IMR-90 (cell line): Measurements from ENCODE around the gene MINDY3. TPM values are rescaled to one million over a fixed set of nuclear protein-coding genes. Genes with fewer than 3 reads are reported as not detected.

Experiments
- ATAC-seq: fragments of 200-7000 bp; cut with Tn5 transposase; 2 replicates; pipeline ENCODE4 v1.9.1; 2020; ENCODE audit warnings: low read depth, mild to moderate bottlenecking, moderate library complexity
- BruUV-seq: library from RNA; stranded (reverse); fragments of 400-500 nt; replicated peaks from 2 replicates; lab custom pipeline; 2021; lab: Mats Ljungman, UMichigan
- CTCF ChIA-PET: fragments of 300-600 bp; formaldehyde crosslinking; extraction: SDS; loops from one replicate; lab custom pipeline; 2021; ENCODE audit warnings: antibody characterized with exemption; lab: Yijun Ruan, JAX
- POLR2A ChIA-PET: fragments of 300-600 bp; sonication (Branson Sonifier 250); formaldehyde crosslinking; loops from one replicate; lab custom pipeline; 2022; ENCODE audit warnings: antibody characterized with exemption; ENCODE audit not compliant: unreplicated experiment; lab: Charles Lee
- DNase-seq: peaks from one replicate; pipeline ENCODE4 v3.0.0; 2013
- H2AFZ ChIP-seq: replicated peaks from 2 replicates; pipeline ENCODE3; 2013; ENCODE audit warnings: low read length, mild to moderate bottlenecking; ENCODE audit not compliant: poor library complexity
- H2AK5ac ChIP-seq: 2 replicates; pipeline ENCODE4 v1.6.1; 2013; ENCODE audit warnings: low read depth, low read length, inconsistent platforms
- H2AK9ac ChIP-seq: replicated peaks from 2 replicates; pipeline ENCODE3; 2013; ENCODE audit warnings: mild to moderate bottlenecking, low read depth, low read length, moderate library complexity; ENCODE audit not compliant: poor library complexity
- H2BK120ac ChIP-seq: 2 replicates; pipeline ENCODE4 v1.6.1; 2013; ENCODE audit warnings: low read depth, low read length, inconsistent platforms
- H2BK15ac ChIP-seq: 3 replicates; pipeline ENCODE4 v1.6.1; 2013; ENCODE audit warnings: low read depth, low read length, inconsistent platforms
- H2BK20ac ChIP-seq: 2 replicates; pipeline ENCODE4 v1.6.1; 2013; ENCODE audit warnings: low read depth, mild to moderate bottlenecking, inconsistent platforms, low read length, moderate library complexity
- H2BK5ac ChIP-seq: 2 replicates; pipeline ENCODE4 v1.6.1; 2013; ENCODE audit warnings: mild to moderate bottlenecking, low read depth, low read length, inconsistent platforms; ENCODE audit not compliant: poor library complexity, severe bottlenecking
- H3K14ac ChIP-seq: replicated peaks from 2 replicates; pipeline ENCODE4 v1.6.1; 2013; ENCODE audit warnings: low read depth, low read length, inconsistent platforms
- H3K18ac ChIP-seq: 2 replicates; pipeline ENCODE4 v1.6.1; 2013; ENCODE audit warnings: low read depth, low read length, control low read depth
- H3K23ac ChIP-seq: 2 replicates; pipeline ENCODE4 v1.6.1; 2013; ENCODE audit warnings: low read depth, low read length, inconsistent platforms
- H3K27ac ChIP-seq: 2 replicates; pipeline ENCODE4 v1.5.1; 2013; ENCODE audit warnings: mild to moderate bottlenecking, control low read depth, low read length; ENCODE audit not compliant: insufficient read depth
- H3K27me3 ChIP-seq: 2 replicates; pipeline ENCODE4 v1.6.1; 2013; ENCODE audit warnings: low read length; ENCODE audit not compliant: control insufficient read depth, insufficient read depth
- H3K36me3 ChIP-seq: 2 replicates; pipeline ENCODE4 v1.6.1; 2013; ENCODE audit warnings: low read length, mixed read lengths; ENCODE audit not compliant: control insufficient read depth, insufficient read depth
- H3K4ac ChIP-seq: 2 replicates; pipeline ENCODE4 v1.6.1; 2013; ENCODE audit warnings: low read depth, low read length, inconsistent platforms
- H3K4me1 ChIP-seq: 2 replicates; pipeline ENCODE4 v1.6.1; 2013; ENCODE audit warnings: low read length, mixed read lengths; ENCODE audit not compliant: control insufficient read depth, insufficient read depth
- H3K4me2 ChIP-seq: 2 replicates; pipeline ENCODE4 v1.6.1; 2013; ENCODE audit warnings: low read depth, mild to moderate bottlenecking, control low read depth, low read length, moderate library complexity
- H3K4me3 ChIP-seq: 2 replicates; pipeline ENCODE4 v1.5.1; 2013; ENCODE audit warnings: low read depth, mild to moderate bottlenecking, control low read depth, low read length, moderate library complexity; ENCODE audit not compliant: insufficient read depth
- H3K56ac ChIP-seq: 2 replicates; pipeline ENCODE4 v1.6.1; 2013; ENCODE audit warnings: low read length, inconsistent platforms; ENCODE audit not compliant: insufficient read depth; ENCODE audit errors: extremely low read depth
- H3K79me1 ChIP-seq, 2 experiments: 2 replicates each; pipeline ENCODE4 v1.6.1; 2013; ENCODE audit warnings: low read length in 2 of 2, inconsistent platforms in 1 of 2, low read depth in 1 of 2
- H3K9ac ChIP-seq: 2 replicates; pipeline ENCODE4 v1.6.1; 2013; ENCODE audit warnings: low read depth, low read length, control low read depth
- H3K9me1 ChIP-seq: 2 replicates; pipeline ENCODE4 v1.6.1; 2013; ENCODE audit warnings: low read length, inconsistent platforms; ENCODE audit not compliant: insufficient read depth
- H3K9me3 ChIP-seq: 2 replicates; pipeline ENCODE4 v1.6.1; 2013; ENCODE audit warnings: low read length; ENCODE audit not compliant: control insufficient read depth, insufficient read depth
- H4K20me1 ChIP-seq: 2 replicates; pipeline ENCODE4 v1.6.1; 2013; ENCODE audit warnings: low read length, inconsistent platforms; ENCODE audit not compliant: insufficient read depth
- H4K5ac ChIP-seq: 2 replicates; pipeline ENCODE4 v1.6.1; 2013; ENCODE audit warnings: mild to moderate bottlenecking, low read depth, low read length, control low read depth
- H4K8ac ChIP-seq, 2 experiments: 2 replicates each; pipeline ENCODE4 v1.6.1; 2013; ENCODE audit warnings: low read depth in 2 of 2, low read length in 2 of 2, control low read depth in 1 of 2, inconsistent platforms in 1 of 2
- H4K91ac ChIP-seq: 2 replicates; pipeline ENCODE4 v1.6.1; 2013; ENCODE audit warnings: low read depth, low read length, inconsistent platforms; ENCODE audit not compliant: insufficient read depth
- BHLHE40 ChIP-seq: fragments of 150-350 bp; IDR thresholded peaks from 2 replicates; pipeline ENCODE4 v1.6.1; 2016; ENCODE audit warnings: mild to moderate bottlenecking, low read depth, low read length
- CEBPB ChIP-seq: IDR thresholded peaks from 2 replicates; pipeline ENCODE4 v1.6.1; 2012; ENCODE audit warnings: low read depth, low read length, improper control_type of control experiment
- FOS ChIP-seq: fragments of 150-350 bp; IDR thresholded peaks from 2 replicates; pipeline ENCODE4 v1.6.1; 2016; ENCODE audit warnings: low read depth, low read length
- MAFK ChIP-seq: IDR thresholded peaks from 2 replicates; pipeline ENCODE4 v1.6.1; 2012; ENCODE audit warnings: low read depth, low read length, improper control_type of control experiment
- MAZ ChIP-seq: IDR thresholded peaks from 2 replicates; pipeline ENCODE4 v1.6.1; 2012; ENCODE audit warnings: low read depth, mild to moderate bottlenecking, low read length, improper control_type of control experiment, moderate library complexity, borderline replicate concordance
- MXI1 ChIP-seq: IDR thresholded peaks from 2 replicates; pipeline ENCODE4 v1.6.1; 2012; ENCODE audit warnings: low read depth, mild to moderate bottlenecking, low read length, moderate library complexity, borderline replicate concordance
- NFE2L2 ChIP-seq: fragments of 150-350 bp; IDR thresholded peaks from 2 replicates; pipeline ENCODE4 v1.6.1; 2016; ENCODE audit warnings: low read depth, mild to moderate bottlenecking, low read length
- POLR2A ChIP-seq: IDR thresholded peaks from 2 replicates; pipeline ENCODE4 v1.6.1; 2012; ENCODE audit warnings: mild to moderate bottlenecking, low read depth, low read length
- RAD21 ChIP-seq: IDR thresholded peaks from 2 replicates; pipeline ENCODE4 v1.6.1; 2012; ENCODE audit warnings: low read length, improper control_type of control experiment
- RCOR1 ChIP-seq: IDR thresholded peaks from 2 replicates; pipeline ENCODE4 v1.6.1; 2012; ENCODE audit warnings: mild to moderate bottlenecking, low read length, improper control_type of control experiment; ENCODE audit not compliant: insufficient replicate concordance
- RFX5 ChIP-seq: IDR thresholded peaks from 2 replicates; pipeline ENCODE4 v1.8.0; 2012; ENCODE audit warnings: low read depth, mild to moderate bottlenecking, low read length, moderate library complexity
- SMC3 ChIP-seq: fragments of 150-350 bp; IDR thresholded peaks from 2 replicates; pipeline ENCODE4 v1.6.1; 2016; ENCODE audit warnings: low read depth, mild to moderate bottlenecking, antibody characterized with exemption, low read length, moderate library complexity
- WGBS, 2 experiments: methylation state at CpG; one replicate each; pipeline versions ENCODE4 v1.1.5 to v1.1.7; 2013; ENCODE audit warnings: missing lambda C conversion rate in 2 of 2; ENCODE audit not compliant: insufficient read length in 1 of 2; ENCODE audit errors: extremely low coverage in 2 of 2; 5-methylcytosine and 5-hydroxymethylcytosine counted together
- dilution Hi-C: fragments of 300-500 bp; cut with HindIII; formaldehyde crosslinking; loops from one replicate; pipeline ENCODE4 v1.14.3; 2018; ENCODE audit warnings: low sequenced_read_pairs; ENCODE audit not compliant: unreplicated experiment
- in situ Hi-C: fragments of 300-500 bp; cut with MboI; formaldehyde crosslinking; loops from 3 replicates; pipeline ENCODE4 v1.14.3; 2019; ENCODE audit warnings: low sequenced_read_pairs, inconsistent platforms, mixed read lengths
- intact Hi-C: fragments of 100-400 bp; cut with micrococcal nuclease; formaldehyde crosslinking; loops from 2 replicates; pipeline ENCODE4 v1.10.0; 2022
- polyA plus RNA-seq, 3 experiments: library from polyadenylated mRNA; depleted of rRNA; stranded (reverse); fragments of >200 nt; gene quantifications; 2 replicates each; pipeline ENCODE4 v1.2.3, GENCODE V29; 2012; ENCODE audit warnings: low replicate concordance in 1 of 3
- total RNA-seq: library from RNA; depleted of rRNA; stranded (reverse); fragments of >200 nt; gene quantifications from 2 replicates; pipeline ENCODE4 v1.2.3, GENCODE V29; 2012
- TF ChIP-seq, protein P1 (sequence below): fragments of 150-350 bp; IDR thresholded peaks from 2 replicates; pipeline ENCODE4 v1.6.1; 2017; ENCODE audit warnings: mild to moderate bottlenecking, antibody characterized with exemption, low read length, low read depth
- TF ChIP-seq, protein P2 (sequence below): fragments of 150-350 bp; IDR thresholded peaks from 2 replicates; pipeline ENCODE4 v1.6.1; 2016; ENCODE audit warnings: low read depth, mild to moderate bottlenecking, low read length, moderate library complexity, borderline replicate concordance
- TF ChIP-seq, protein P3 (sequence below): conservative IDR thresholded peaks from 2 replicates; pipeline ENCODE4 v1.5.1; 2012; ENCODE audit warnings: mild to moderate bottlenecking, low read depth, low read length, improper control_type of control experiment

Gene MINDY3
- total and polyA plus RNA-seq, 2 of the 4 experiments (the other 2 are of a cell fraction) = 13.9 to 14.5 TPM

DNA sequence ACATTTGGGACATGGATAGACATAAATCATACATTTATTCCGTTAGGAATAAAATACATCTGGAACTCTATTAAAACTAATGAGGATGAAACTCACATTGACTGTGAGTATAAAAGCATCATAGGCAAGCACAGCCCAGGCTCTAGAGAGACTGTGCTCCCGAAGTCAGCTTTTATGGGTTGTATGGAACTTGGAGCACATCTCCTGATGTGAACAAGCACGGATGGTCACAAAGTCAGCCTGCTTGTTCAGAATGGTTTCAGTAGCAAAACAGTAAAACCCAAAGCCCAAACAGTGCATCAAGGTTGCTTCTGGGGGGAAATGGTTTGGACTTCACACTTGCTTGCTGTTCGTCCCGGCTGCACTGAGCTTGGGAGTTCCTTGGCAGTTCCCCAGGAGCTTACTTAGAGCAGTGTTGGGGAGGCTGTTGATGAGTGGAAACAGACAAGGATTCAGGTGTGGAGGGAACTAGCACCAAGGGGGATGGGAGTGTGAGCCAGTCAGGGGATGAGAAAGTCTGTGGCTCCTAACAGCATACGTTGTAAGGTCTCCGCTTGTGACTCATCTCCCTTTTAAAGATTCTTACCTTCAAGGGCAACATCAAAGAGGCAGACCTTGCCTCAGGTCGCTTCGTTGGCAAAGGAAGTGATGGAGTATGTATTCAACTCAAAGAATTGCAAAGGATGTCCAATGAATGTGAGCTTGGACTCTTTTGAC lies 120.9 kb downstream of the MINDY3 start:
- in situ Hi-C loops = no loop called here
- no CpG with 5 or more reads among the region's 9 CpGs for WGBS, 2 experiments

More for the DNA sequence above, 120.9 kb downstream of the MINDY3 start:
- Histone ChIP-seq H2BK5ac (no peak overlapping the region), H4K91ac (no peak overlapping the region), H3K4me3 (no peak overlapping the region), H3K79me1 (no peaks in the 10 kb centered on the region), H4K20me1 (no peaks in the 10 kb centered on the region), H3K9me1 (no peaks in the 10 kb centered on the region), H2BK20ac (no peak overlapping the region), H2BK15ac (no peak overlapping the region), H3K36me3 (no peaks in the 10 kb centered on the region), H3K14ac (no peak overlapping the region), H3K4me2 (no peak overlapping the region), H3K23ac (no peak overlapping the region), H3K4me1 (no peaks in the 10 kb centered on the region), H3K27ac (no peak overlapping the region), H3K27me3 (peaks cover 14% of the 10 kb centered on the region), H4K5ac (no peak overlapping the region), H3K18ac (no peak overlapping the region), H2AFZ (no peak overlapping the region), H2AK9ac (peak overlapping the region; percentile 37), H3K56ac (no peak overlapping the region), H2AK5ac (no peak overlapping the region), H3K4ac (no peak overlapping the region), H4K8ac (no peak overlapping the region), H2BK120ac (no peak overlapping the region), H3K9me3 (no peaks in the 10 kb centered on the region), H3K9ac (no peak overlapping the region)
- ChIA-PET POLR2A (no interaction called here), CTCF (interaction anchor here (0.7 to 1.4 kb wide), 2 partner anchors 27 to 309 kb away, joined by 3 to 5 read pairs; no protein-coding TSS in a partner anchor)
- no peak for DNase-seq
- TF ChIP-seq NFE2L2 (no peak), RCOR1 (no peak), MAZ (no peak), FOS (no peak), RFX5 (no peak), BHLHE40 (no peak), RAD21 (no peak), CEBPB (no peak), MAFK (no peak), MXI1 (no peak), POLR2A (no peak), SMC3 (no peak)
- TF ChIP-seq, protein P1, sequence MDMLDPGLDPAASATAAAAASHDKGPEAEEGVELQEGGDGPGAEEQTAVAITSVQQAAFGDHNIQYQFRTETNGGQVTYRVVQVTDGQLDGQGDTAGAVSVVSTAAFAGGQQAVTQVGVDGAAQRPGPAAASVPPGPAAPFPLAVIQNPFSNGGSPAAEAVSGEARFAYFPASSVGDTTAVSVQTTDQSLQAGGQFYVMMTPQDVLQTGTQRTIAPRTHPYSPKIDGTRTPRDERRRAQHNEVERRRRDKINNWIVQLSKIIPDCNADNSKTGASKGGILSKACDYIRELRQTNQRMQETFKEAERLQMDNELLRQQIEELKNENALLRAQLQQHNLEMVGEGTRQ = no peak
- TF ChIP-seq, protein P2, sequence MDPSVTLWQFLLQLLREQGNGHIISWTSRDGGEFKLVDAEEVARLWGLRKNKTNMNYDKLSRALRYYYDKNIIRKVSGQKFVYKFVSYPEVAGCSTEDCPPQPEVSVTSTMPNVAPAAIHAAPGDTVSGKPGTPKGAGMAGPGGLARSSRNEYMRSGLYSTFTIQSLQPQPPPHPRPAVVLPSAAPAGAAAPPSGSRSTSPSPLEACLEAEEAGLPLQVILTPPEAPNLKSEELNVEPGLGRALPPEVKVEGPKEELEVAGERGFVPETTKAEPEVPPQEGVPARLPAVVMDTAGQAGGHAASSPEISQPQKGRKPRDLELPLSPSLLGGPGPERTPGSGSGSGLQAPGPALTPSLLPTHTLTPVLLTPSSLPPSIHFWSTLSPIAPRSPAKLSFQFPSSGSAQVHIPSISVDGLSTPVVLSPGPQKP = no peak
- TF ChIP-seq, protein P3, sequence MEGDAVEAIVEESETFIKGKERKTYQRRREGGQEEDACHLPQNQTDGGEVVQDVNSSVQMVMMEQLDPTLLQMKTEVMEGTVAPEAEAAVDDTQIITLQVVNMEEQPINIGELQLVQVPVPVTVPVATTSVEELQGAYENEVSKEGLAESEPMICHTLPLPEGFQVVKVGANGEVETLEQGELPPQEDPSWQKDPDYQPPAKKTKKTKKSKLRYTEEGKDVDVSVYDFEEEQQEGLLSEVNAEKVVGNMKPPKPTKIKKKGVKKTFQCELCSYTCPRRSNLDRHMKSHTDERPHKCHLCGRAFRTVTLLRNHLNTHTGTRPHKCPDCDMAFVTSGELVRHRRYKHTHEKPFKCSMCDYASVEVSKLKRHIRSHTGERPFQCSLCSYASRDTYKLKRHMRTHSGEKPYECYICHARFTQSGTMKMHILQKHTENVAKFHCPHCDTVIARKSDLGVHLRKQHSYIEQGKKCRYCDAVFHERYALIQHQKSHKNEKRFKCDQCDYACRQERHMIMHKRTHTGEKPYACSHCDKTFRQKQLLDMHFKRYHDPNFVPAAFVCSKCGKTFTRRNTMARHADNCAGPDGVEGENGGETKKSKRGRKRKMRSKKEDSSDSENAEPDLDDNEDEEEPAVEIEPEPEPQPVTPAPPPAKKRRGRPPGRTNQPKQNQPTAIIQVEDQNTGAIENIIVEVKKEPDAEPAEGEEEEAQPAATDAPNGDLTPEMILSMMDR = no peak
- no TSS peak for BruUV-seq
- dilution Hi-C loops = no loop called here
- no peak for ATAC-seq
- intact Hi-C loops = no loop called here
